Stimulated activated CD4-positive, alpha-beta T cell treated with anti-CD3 and anti-CD28 coated beads, Interleukin-4, amount 100 ng/mL, for 24 hours (primary cell): ENCODE measurements around the gene THSD7B.
"Not testable (repeated sequence)": the region's sequence is repeated elsewhere in the genome, so short reads cannot be mapped to it uniquely, and the experiment has no call there.

Experiments used
- DNase-seq: peaks from one replicate; pipeline ENCODE4 v3.0.0-alpha.2; 2020

Gene THSD7B

DNA sequence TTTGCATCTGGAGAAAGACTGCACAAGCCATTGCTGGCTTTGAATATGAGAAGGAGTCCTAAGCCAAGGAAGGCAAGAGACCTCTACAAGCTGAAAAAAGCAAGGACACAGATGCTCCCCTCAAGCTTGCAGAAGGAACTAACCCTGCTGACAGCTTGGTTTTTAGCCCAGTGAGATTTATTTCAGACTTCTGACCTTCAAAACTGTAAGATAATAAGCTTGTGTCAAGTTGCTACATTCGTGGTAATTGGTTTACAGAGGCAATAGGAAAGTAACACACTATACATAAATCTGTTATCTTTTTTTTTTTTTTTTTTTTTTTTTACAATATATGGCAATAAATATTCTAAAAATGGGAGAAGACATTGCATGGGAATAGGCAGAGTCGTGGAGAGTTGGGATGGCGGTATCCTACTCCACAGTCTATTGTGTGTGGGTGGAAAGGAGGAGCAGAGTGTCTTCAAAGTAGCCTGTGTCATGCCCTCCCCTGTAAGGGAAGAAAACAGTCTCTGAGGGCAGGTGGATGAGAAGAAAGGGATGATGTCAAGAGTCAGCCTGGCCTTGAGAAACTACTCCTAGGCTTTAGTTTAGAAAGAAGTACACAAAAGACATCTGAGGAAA lies 196.9 kb downstream of the THSD7B start:
- DNase-seq = no peak

DNA sequence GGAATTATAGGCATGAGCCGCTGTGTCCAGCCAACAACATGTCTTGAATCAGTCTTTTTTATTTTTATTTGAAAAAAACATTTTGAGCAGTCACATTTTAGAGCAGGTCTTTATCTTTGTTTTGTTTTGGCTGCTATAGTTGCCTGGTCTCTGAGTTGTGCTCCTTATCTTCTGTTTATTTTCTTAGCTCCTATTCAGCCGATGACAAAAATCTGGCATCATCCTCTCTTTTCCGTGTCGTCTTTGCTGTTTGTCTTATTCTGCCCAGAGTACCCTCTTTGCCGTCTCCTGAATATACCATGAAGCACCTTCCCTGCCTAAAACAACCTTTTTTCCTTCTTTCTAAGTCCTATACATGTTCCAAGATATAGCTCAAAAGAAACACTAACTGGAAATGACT lies 201.1 kb downstream of the THSD7B start:
- DNase-seq = no peak

DNA sequence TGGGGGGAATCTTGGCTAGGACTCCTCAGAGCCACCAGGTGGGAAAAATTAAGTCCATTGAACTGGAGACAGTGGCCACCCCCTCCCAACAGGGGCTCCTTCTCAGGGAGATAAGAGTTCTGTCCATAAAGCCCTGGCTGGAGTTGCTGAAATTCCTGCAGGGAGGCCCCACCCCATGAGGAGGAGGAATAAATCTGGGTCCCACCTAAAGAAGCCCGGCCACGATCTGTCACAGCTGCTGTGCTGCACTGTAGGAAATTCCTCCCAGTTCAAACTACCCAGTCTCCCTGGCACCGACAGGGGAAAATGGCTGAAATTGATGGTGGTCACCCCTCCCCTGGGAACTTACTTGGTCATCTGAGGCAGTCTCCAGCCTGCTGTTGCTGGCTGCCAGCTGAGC lies 215.0 kb downstream of the THSD7B start:
- no peak for DNase-seq

DNA sequence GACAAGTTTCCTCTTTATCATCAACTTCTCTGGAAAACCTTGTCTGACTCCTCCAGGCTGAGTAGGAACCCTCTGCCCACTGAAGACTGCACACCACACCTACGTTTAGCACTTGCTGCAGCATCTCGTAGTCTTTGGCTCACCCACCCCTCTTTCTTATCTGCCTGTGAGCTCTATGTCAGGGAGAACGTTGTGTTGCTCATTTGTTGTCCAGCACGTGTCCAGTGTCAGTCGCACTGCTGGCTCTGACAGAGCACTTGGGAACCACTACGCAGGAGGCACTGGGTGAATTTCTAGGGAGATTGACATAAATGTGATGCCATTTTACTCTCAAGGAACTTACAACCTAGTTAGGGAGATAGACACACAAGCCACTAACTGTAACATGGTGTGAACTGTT lies 216.3 kb downstream of the THSD7B start:
- DNase-seq = not testable (repeated sequence)

DNA sequence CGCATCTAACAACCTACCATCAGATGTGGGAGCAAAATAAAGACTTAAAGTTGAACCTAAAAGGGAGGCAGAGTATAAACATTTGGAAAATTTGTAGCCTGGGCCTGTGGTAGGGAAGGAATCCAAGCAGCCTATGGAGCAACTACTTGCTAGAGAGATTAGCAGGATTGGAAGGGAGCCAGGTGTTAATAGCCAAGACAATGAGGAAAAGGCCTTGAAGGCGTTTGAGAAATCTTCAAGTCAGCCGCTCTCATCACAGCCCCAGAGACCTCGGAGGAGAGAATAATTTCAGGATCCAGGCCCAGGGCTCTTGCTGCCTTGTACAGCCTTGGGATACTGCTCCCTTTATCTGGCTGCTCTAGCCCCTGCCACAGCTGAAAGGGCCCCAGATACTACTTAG lies 219.7 kb downstream of the THSD7B start:
- no peak for DNase-seq

DNA sequence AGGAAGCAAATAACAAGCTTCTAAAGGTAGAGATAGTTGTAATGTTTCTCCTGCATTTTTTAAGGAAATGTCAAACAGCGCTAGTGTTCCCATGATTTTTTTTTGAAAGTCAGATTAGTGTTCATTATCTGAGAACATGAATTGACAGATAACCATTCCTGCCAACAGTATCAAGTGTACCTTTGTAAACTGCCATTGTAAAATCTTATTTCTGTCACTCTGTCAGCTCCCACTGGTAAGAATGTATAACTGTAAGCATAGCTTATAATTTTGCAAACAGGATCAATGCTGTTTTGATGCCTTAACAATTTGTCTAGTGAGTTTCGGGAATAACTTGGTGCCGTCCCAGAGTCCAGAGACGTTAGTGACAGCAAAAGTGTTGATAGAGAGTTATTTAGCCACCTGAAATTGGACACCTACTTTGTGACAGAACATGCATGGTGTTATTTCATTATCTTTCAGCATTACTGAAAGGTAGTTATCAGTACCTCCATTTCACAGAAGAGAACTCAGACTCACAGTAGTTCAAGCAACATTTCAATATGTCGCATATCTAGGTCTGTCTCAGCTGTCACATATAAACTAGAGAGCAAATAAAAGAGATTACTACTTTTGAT lies 221.4 kb downstream of the THSD7B start:
- no peak for DNase-seq

DNA sequence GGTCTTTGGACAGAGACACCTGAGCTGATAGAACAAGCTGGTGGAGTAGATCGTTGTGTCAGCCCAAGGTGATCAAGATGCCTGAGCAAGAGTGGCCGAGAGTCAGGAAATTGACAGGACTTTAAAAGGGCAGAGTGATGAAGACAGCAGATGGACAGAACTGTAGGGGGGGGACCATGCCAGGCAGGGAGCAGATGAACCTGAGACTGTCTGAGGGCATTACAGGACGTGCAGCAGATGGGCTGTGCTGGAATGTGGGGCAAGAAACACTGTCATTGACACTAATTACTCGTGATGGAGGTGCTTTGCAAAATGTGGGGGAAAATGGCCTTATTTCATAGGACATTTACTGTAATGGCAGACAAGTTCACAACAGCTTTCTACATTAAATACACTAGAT lies 225.0 kb downstream of the THSD7B start:
- no peak for DNase-seq

DNA sequence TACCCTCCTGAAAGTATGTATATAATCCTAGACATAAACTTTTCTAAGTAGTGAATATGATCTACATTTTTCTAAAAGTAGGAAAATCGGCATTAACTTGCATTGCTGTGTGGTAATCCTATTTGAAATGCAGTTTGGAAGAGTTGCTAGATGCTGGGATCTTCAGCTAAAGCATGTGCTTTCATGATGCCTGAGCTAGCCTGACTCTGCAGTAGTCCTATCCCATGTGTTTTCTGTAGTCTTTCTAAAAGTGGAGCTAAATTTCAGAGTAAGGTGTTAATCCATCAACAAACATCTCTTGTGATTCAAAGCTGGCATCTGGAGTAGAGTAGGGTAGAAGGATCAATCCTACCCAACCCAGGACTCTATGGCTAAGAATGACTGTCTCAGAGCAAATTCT lies 229.4 kb downstream of the THSD7B start:
- no peak for DNase-seq

DNA sequence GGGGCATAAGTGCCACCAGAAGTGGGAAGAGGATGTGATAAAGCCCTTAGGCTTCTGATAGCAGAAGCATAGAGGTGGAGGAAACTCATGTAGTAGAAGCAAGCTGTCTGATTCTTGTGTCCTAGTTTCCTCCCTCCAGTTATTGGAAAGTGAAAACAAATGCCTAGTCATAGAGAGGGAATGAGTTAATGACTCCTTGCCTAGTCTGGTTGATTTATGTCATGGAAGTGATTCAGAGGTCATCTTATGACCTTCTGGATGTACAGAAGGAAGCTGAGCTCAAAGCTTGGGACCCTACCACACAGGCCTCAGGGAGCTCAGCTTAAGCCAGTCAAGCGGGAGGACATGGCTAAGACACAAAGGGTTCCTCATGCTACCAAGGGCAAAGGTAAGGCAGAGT lies 232.2 kb downstream of the THSD7B start:
- no peak for DNase-seq

DNA sequence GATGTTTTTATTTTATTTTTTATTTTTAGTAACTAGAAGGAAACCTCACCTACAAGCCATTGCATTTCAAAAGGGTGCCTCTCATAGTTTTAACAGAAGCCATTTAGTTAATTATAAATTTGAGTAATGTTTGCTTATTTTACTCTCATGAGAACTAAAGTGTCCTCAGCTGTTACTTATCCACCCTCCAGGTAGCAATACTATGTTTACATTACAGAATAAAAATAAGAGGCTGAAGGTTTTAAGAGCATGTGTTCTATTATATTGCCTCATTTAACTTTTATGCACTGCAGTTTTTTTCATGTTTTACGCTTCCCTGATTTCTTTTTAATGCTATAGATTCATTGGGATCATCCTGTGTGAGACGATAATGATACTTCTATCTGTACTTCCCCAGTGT lies 235.5 kb downstream of the THSD7B start:
- DNase-seq = no peak

DNA sequence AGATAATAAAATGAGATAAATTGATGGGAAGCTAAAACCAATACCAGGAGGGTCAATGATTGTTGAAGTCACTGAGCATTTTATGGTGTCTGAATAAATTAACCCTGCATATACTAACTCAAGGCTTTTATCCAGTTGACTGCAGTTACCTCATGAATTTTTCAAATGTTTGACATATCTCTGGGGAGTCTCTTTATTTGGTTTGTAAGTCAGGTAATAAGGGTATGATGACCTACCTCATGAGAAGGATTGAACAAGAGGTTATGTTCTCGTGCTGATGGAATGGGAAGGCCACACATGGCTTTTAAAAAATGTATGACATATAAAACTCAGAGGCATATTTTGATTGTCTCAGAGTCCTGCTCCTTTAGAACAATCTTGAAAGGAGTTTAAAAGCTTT lies 237.6 kb downstream of the THSD7B start:
- DNase-seq = no peak

DNA sequence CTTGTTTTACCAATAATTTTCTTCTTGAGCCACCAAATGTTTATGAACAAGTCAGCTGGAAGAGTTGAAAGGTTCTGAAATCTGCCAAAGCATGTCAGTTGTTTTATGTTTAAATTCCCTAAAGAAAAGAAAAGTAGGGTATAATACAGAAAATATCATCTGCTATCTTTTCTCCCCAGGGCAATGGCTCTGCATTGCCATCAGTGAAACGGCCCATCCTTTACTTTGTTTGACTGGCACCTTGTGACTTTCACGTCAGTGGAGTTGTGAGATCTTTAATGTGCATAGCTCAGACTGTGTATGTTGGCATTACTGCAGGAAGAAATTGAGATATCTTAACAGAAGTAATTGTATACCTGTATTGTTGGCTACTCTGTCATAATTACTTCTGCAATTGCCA lies 239.9 kb downstream of the THSD7B start:
- DNase-seq = no peak

DNA sequence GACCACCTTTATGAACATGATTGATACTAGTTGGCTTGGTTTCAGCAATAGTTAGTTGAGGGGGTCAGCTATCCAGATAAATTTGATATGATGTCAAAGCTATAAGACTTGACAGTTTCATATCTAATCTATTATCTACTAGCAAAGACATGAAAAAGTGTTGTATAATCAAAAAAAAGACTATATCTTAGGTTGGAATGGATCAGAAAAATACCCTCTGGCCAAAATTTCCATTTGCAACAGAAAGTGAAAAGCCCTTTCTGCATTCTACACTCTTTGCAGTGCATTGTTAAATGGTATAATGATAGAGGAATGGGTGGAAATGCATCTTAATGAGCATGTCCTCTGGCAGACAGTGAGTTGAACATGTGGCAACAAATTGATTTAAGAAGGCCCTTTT lies 242.6 kb downstream of the THSD7B start:
- no peak for DNase-seq

DNA sequence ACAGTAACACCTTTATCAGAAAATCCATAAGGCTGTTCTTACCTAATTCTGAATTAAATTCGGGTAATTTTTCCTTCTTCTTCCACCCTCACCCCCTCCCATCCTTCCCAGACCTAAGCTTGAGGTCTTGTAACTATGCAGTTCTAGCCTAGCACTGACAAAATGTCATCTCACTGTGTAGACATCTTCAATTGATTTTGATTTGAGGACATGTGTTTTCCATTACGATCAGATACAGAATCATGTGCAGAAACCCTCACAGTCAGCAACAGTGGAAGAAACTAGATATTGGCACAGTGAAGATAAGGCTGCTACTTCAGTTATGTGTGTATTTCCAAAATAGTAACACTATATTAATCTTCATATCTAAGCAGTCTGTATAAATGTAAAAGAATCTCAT lies 244.6 kb downstream of the THSD7B start:
- DNase-seq = no peak

DNA sequence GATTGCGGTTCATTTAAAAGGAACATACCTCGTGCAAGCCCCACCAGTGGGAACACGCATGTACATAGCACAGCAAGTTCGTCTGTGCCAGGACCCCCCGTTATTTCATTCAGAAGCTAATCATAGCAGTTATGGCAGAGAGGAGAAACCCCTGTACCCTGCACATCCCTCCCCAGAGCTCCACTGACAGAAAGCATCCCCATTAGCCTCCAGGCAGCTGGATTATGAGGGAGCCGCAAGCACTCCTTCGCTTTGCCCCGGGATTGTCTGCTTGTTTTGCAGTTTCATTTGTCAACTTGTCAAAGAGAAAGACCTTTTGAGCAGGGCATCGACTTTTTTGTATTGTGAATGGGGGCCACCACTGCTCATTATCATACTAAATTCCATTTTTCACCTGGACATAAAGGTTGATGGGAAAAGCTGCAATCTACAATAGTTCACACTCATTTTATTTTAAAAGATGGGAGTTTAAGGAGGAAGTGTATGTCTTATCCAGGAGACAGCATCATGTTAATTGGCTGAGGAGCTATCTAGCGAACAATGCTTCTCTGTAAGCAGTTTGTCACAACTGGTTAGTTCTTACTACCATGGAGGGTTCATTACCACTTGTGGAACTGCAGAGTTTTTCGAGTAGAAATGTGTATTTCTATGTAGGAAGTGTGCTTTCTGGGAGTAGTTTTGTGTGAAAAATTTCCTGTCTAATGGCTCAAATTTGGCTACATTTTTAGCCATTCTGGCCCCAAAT lies 255.3 kb downstream of the THSD7B start:
- no peak for DNase-seq

DNA sequence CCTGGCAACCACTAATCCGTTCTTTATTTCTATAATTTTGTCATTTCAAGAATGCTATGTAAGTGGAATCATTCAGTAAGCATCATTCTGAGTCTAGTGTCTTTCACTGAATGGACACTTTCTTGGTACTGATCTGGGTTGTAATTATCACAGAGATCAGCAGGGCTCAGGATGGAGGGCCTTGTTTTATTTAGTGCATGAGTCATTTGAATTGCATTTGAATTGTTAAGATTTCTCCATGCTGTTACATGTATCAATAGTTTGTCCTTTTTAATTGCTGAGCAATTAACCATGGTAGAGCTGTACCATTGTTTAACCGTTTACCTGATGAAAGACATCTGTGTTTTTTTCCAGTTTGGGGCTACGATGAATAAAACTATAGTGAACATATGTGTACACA lies 256.4 kb downstream of the THSD7B start:
- no peak for DNase-seq

DNA sequence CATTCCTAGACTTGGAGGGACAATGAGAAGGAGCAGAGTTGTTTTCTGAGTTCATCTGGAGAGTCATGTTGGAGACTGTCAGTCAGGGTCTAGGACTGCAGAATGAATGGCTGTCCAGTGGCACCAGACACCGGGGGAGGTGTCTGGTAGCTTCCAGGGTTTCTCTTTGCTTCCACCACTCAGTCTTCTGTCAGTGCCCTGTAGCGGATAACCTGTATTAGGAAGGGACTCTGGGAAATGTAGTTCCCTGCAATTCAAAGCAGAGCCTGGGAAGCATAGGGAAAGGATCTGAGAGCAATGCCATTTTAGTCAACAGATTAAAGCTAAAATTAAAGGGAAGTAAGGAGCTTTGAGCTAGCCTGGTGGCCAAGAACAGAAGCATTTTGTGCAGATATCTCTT lies 257.9 kb downstream of the THSD7B start:
- no peak for DNase-seq

DNA sequence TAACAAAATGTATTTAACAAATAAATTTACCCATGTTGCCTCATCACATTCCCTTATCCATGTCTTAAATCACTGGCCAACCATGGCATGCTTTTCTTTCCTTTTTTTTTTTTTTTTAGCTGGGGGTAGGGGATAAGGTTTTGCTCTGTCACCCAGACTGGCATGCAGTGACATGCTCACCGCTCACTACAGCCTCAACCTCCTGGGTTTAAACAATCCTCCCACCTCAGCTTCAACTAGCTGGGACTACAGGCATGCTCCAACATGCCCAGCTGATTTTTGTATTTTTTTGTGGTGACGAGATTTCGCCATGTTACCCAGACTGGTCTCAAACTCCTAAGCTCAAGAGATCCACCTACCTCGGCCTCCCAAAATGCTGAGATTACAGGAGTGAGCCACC lies 266.4 kb downstream of the THSD7B start:
- DNase-seq = no peak

DNA sequence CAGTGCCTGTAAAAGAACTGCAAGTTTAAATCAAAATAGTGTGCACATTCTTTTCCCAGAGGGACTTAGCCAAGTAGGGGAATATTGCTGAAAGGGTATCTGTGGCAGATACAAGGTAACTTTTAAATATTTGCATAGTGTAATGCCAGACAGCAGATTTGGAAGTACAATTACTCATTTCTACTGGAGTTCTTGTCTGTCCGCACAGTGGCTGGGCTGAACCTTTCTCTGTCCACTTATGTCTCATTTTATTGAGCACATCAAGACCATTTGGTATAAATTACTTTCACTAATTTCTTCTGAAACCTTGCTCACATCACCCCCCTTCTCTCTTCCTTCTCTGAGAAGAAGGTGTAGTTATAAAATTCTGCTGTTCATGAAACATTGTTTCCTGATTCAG lies 271.3 kb downstream of the THSD7B start:
- no peak for DNase-seq

DNA sequence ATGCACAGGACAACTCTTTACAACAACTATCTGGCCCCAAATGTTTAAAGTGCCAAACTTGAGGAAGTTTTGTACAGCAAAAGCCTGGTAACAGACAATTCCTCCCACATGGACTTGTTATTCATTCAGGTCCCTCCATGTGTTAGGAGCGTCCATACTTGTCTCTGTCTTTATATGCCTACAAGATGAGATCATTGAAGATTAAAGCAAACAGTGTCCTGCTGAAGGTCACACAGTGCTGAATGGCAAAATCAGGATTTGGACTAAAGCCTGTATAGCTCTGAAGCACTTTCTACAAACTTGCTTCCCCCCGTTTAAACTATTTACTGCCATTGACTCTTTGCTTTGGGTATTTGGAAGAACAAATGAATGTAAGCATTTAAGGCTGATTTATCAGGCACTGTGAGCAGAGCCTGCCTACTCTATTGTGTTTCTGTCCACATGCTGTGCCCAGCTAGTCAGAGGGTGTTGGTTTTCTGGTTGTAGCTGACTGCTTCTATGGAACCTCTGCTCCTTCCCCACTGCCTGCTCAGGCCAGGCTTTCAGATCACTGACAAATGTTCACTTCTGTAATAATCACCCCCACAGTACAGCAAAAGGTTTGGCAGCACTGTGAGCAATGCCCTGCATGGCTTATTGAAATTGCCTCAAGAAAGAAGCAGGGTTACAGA lies 274.3 kb downstream of the THSD7B start:
- no peak for DNase-seq

DNA sequence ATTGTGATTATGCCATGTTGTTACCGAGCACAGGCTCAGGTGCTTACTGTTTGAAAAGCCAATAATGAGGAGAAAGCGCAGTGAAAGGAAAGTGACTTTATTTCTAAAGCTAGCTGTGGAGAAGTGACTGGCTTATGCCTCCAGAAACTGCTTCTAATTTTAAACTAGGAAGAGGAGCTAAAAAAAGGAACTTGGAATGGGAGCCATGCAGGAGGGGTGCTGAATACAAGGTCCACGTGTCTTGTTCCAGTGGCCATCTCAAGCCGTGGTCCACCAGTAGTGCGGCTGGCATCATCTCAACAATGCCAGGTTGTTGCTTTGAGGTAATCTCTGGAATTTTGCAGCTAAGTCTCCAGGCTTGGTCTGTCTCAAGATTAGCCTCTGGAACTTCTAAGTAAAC lies 282.0 kb downstream of the THSD7B start:
- no peak for DNase-seq

DNA sequence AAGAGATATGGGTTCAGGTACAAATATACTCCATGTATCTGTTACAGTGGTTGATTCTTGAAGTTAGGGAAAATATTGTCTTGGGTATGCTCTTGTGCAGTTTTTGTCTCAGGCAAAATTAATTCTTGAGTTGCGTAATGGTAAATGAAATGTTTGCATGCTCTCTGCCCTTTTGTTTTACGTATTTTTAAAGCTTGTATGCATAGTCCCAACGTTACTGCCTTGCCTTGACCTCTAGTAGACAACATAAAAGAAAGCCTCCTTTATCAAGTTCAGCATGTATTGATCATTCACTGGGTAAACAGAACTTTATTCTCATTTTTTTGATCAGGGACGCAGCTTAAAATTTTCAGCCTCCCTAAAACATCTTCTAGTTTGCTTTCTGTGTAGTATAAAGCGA lies 283.1 kb downstream of the THSD7B start:
- no peak for DNase-seq

DNA sequence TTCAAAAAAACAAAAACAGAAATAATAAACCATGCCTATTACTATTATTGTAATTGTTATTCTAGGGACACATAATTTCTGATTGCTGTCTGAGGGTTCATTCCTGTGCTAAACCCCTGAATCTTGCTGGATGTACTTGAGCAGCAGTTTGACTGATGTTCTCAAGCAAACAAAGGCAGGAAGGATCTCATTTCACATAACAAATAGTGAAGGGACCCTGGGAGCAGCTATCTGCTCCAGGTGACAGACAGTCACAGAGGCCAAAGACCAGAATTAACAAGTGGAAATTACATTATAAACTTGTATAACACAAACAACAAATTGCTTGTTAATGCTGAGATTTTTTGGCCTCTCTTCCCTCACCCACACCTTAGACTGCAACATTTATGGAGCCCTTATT lies 284.2 kb downstream of the THSD7B start:
- DNase-seq = no peak

DNA sequence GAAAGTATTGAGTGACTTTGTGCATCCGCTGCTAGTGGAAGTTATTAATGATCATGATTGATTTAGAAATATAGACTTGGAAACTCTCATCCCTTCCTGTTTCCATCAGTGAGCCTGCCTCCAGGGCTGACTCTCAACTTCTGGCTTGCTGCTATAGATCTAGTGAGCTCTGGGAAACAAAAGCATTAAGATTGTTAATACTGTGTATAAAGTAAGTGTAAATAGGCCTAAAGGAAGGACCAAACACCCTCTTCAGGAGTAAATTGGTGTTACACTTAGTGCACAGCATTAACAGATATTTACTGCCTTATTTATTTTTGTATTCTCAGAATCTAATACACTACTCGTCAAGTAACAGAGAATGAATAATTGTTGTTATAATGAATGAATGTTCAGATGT lies 285.6 kb downstream of the THSD7B start:
- DNase-seq = no peak
